SK-N-MC (cell line): ENCODE measurements around the gene AGPAT3.

Source experiments
- EZH2 ChIP-seq: fragments of 200-600 bp; sonication (generic); IDR thresholded peaks from one replicate; pipeline ENCODE4 v1.6.1; 2017; ENCODE audit warnings: antibody characterized with exemption
- FOXP2 ChIP-seq: optimal IDR thresholded peaks from 2 replicates; pipeline ENCODE3; 2011; ENCODE audit warnings: mild to moderate bottlenecking, moderate library complexity; ENCODE audit not compliant: insufficient read depth; ENCODE audit errors: extremely low read length, control extremely low read depth
- POLR2AphosphoS5 ChIP-seq: IDR thresholded peaks from 2 replicates; pipeline ENCODE4 v1.6.1; 2012; ENCODE audit warnings: mild to moderate bottlenecking, low read depth, low read length, borderline replicate concordance

DNA sequence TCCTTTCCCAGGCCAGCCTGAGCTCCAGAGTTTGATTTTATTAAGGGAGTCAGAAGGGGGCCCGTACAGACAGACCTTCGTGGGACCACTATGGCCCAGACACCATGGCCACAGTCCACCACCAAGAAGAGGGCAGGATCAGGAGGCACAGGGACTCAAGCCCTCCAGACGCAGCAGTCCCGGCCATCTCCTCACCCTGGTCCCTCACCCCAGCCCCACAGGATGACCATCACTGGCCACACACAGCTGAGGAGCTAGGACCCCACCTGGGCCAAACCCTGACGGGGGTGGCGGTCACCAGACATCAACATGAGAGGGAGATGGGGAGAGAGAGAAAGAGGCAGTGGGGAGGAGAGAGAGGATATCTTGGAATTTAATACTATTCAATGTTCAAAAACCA is 29.2 kb upstream of the AGPAT3 start:
- no peak for TF ChIP-seq EZH2
- TF ChIP-seq POLR2AphosphoS5, result no peak
- TF ChIP-seq FOXP2, result no peak
